Stimulated activated CD4-positive, alpha-beta T cell treated with anti-CD3 and anti-CD28 coated beads, TNF-alpha, amount 100 ng/mL, for 1 hour (primary cell): ENCODE results near the gene PML.

ENCODE experiments used
- DNase-seq, 3 donors: peaks; one replicate each; pipeline ENCODE4 v3.0.0-alpha.2; 2020; ENCODE audit warnings: low read depth in 3 of 3, low spot score in 1 of 3

Gene PML

DNA sequence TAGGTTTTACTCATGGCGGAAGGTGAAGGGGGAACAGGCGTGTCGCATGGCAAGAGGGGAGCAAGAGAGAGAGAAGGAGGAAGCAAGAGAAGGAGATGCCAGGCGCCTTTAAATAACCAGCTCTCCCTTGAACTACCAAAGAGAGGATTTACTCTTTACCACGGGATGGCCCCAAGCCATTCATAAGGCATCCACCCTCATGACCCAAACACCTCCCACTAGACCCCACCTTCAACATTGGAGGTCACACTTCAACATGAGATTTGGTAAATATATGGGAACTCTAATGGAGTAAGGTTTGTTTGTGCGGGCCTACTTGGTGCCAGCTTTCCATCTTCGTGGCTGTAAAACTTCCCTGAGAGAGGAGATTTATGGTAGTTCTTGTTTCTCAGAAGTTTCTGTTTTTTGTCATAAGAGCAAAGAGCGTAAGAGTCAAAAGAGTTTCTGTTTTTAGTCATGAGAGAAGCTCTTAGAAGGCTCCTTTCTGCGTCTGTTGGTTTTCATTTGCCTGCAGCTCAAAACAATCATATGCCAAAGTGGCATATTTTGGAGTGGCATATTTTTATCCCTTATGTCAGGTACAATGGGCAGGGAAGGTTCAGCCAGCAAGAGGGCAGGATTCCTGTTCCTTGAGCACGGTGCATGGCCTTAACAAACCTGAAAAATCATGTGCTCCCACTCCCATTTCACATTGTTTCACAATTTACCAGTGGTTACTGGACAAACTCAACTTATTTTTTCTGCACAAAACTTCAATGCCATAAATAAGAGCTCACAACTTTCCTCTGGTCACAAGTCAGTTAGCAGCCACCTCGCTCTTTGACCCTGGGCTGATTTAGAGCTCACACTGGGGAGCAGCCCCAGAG lies 12.5 kb downstream of the PML start:
- DNase-seq, result no peak

- no peak for DNase-seq
Measured at GRCh38 chr15:74007820-74008371, 13.4 kb downstream of the PML start.

GRCh38 chr15:74008901-74009300 lies 14.4 kb downstream of the PML start:
- no peak for DNase-seq

- DNase-seq, result no peak
Measured at GRCh38 chr15:74010929-74011540, 16.5 kb downstream of the PML start.

DNA sequence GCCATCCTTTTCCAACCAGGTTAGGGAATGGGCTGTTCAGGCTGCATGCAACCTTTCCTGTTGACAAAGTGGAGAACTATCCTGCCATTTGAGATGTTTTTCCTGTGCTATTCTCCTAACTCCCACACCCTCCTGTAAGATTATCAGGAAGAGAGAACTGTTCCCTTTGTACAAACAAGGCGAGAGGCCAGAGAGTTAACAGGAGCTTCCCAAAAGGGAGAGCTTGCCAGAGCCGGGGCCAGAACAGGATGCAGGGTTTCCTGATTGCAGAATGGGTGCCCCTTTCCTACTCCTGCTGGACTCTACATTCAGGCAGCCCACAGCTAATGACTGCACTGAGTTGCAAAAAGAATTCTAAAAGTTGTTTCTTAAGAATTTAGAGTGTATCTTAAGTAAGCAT lies 17.1 kb downstream of the PML start:
- DNase-seq, result no peak

DNA sequence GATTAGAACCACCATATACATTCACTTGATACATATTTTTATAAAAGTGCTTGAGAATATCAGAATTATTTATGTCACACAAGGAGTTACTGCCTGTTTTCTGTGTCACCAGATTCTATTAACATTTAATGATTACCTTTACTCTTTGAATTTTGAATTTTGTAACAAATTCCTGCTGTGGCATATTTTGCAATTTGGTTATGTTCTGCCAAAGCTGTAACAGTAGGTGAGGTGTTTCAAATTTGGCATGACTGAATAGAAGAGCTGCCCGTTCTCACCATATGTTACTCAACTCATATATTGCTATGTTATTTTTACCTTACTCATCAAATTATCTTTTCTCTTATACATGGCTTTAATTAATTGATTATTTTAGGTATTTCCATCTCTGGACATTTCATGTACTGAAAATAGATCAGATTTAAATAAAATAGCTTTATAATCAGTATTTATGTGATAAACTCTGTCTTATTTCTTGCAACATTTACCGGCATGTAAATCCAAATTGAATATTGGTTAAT lies 18.9 kb downstream of the PML start:
- DNase-seq, result no peak

DNA sequence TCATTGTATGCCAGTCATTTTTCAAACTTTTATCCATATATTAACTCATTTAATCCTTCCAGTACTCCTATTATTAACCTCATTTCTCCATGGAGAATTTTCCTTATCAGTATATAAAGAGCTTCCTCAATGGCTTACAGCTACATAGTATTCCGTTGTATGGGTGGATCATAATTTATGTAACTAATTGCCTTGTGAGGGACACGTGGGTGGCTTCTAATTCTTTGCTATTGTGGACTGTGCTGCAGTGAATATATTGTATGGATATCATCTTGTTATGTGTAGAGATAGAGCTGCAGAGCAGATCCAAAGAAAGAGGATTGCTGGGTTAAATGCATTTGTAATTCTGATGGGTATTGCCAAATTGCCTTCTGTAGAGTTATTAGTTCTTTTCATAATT lies 25.2 kb downstream of the PML start:
- DNase-seq, result no peak

- DNase-seq, result no peak
Measured at GRCh38 chr15:74022706-74023470, 28.4 kb downstream of the PML start.

DNA sequence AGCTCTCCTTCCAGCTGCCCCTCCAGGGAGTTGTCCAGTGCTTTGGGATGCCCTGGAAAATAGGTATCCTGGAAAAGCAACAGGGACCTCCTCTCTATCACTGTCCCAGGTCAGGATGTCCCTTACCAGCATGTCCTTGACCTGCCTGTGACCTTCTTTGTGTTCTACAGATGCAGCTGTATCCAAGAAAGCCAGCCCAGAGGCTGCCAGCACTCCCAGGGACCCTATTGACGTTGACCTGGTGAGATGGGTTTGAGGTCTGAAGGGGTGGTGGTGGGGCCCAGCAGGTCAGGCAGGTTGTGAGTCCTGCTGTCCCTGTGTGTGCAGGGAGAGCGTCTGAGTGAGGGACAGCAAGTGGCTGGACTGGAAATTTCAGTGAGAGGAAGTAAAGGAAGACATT lies 30.2 kb downstream of the PML start:
- no peak for DNase-seq

GRCh38 chr15:74025436-74025835 lies 30.9 kb downstream of the PML start:
- DNase-seq, result no peak

- no peak for DNase-seq
Measured at GRCh38 chr15:74027688-74028087, 33.2 kb downstream of the PML start.

DNA sequence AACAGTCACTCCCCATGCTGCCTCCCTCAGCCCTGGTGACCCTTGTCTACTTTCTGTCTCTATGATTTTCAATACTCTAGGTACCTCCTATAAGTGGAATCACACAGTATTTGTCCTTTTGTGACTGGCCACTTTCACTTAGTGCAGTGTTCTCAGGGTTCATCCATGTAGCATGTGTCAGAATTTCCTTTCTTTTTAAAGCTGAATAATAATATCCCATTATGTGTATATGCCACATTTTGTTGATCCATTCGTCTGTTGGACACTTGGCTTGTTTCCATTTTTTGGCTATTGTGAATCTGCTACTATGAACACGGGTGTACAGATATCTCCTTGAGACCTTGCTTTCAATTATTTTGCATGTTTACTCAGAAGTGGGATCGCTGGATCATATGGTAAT lies 34.1 kb downstream of the PML start:
- no peak for DNase-seq

GRCh38 chr15:74032046-74032445 lies 37.5 kb downstream of the PML start:
- DNase-seq, result no peak

DNA sequence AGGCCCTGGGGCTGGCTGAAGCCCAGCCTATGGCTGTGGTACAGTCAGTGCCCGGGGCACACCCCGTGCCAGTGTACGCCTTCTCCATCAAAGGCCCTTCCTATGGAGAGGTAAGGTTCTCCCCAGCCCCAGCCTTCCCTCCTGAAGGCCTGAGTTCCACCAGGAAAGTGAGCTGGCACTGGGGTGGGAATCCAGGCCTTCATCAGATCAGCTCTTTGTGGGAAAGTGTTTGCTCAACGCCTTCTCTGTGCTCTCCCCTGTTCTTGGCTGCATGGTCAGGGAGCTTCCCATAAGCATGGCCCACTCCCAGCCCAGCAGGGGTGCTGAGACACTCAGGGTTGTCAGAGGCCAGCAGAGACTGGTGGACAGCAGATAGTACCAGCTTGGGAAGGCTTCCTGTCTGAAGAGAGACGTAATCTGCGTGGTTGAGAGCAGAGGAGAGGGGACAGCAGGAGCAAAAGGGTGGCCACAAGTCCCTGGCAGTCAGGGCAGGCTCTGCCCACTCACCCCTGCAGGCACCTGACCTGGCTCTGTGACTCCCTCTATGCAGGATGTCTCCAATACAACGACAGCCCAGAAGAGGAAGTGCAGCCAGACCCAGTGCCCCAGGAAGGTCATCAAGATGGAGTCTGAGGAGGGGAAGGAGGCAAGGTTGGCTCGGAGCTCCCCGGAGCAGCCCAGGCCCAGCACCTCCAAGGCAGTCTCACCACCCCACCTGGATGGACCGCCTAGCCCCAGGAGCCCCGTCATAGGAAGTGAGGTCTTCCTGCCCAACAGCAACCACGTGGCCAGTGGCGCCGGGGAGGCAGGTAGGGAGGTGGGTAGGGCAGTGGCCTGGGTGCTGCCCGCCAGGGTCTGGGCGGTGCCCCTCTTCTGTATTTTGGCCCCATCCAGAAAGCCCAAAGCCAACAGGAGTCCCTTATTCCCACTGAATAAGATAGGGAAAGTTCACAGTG lies 38.4 kb downstream of the PML start:
- DNase-seq, result no peak

DNA sequence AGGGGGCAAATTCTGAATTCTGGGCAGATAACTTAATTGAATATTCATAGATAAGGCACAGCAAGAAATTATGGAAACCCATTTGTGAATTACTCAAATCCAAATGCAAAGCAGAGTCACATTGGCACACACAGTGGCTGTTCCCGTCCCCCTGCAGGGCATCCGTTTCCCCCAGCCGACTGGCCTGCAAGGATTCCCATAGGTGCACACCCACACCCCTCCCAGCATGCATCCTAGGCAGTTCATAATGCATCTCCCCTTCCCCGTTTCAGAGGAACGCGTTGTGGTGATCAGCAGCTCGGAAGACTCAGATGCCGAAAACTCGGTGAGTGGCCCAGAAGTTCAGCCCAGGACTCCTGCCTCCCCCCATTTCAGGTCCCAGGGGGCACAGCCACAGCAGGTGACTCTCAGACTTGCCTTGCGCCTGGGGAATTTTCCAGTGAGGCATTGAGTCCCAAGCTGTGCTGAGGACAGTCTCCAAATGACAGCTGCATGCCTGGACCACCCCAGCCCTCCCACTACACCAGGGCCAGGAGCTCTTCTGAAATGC lies 39.8 kb downstream of the PML start:
- DNase-seq, result no peak

DNA sequence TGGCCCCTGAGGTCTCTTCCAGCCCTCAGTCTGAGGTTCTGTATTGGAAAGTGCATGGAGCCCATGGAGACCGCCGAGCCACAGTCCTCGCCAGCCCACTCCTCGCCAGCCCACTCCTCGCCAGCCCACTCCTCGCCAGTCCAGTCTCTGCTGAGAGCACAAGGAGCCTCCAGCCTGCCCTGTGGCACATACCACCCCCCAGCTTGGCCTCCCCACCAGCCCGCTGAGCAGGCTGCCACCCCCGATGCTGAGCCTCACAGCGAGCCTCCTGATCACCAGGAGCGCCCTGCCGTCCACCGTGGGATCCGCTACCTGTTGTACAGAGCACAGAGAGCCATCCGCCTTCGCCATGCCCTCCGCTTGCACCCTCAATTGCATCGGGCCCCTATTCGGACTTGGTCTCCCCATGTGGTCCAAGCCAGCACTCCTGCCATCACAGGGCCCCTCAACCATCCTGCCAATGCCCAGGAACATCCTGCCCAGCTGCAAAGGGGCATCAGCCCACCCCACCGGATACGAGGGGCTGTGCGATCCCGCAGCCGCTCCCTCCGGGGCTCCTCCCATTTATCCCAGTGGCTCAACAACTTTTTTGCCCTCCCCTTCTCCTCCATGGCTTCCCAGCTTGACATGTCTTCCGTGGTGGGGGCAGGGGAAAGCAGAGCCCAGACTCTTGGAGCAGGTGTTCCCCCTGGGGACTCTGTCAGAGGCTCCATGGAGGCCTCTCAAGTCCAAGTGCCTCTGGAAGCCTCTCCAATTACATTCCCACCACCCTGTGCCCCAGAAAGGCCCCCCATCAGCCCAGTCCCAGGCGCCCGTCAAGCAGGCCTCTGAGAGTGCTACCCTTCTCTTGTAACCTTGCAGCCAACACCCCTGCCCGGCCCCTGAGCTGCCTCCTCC lies 40.9 kb downstream of the PML start:
- DNase-seq, result no peak

GRCh38 chr15:74036271-74037170 lies 42.0 kb downstream of the PML start:
- DNase-seq, result no peak
